H1 (cell line): ENCODE results near the gene LRRC8D. TPM values are rescaled to one million over a fixed set of nuclear protein-coding genes. Genes with fewer than 3 reads are reported as not detected.

ENCODE experiments used
- CTCF ChIA-PET: fragments of 300-600 bp; sonication (Branson Sonifier 250); formaldehyde crosslinking; loops from one replicate; lab custom pipeline; 2021; ENCODE audit not compliant: partially characterized antibody; lab: Charles Lee
- POLR2A ChIA-PET: fragments of 300-600 bp; sonication (Branson Sonifier 250); formaldehyde crosslinking; loops from one replicate; lab custom pipeline; 2021; ENCODE audit warnings: inconsistent platforms; ENCODE audit not compliant: partially characterized antibody; lab: Charles Lee
- DNase-seq, 2 experiments: peaks; one replicate each; pipeline versions ENCODE4 v3.0.0 to v3.0.0-alpha.2; 2010 to 2022; ENCODE audit warnings: low spot score in 2 of 2, low read depth in 1 of 2, mixed read lengths in 1 of 2
- FAIRE-seq: peaks from 2 replicates; lab custom pipeline; 2011; peaks lifted over from hg19 to GRCh38; lab: Jason Lieb, UNC
- H2AFZ ChIP-seq: 2 replicates; pipeline ENCODE4 v1.8.1; 2012; ENCODE audit warnings: low read length, inconsistent platforms
- H2AK5ac ChIP-seq: 2 replicates; pipeline ENCODE4 v1.6.1; 2013; ENCODE audit warnings: low read depth, low read length
- H2BK120ac ChIP-seq: replicated peaks from 2 replicates; pipeline ENCODE3; 2013; ENCODE audit warnings: low read depth, low read length, inconsistent platforms
- H2BK12ac ChIP-seq: 2 replicates; pipeline ENCODE4 v1.6.1; 2013; ENCODE audit warnings: low read depth, low read length
- H2BK15ac ChIP-seq: 2 replicates; pipeline ENCODE4 v1.6.1; 2013; ENCODE audit warnings: low read length
- H2BK20ac ChIP-seq: 2 replicates; pipeline ENCODE4 v1.6.1; 2013; ENCODE audit warnings: low read length
- H2BK5ac ChIP-seq: 2 replicates; pipeline ENCODE4 v1.6.1; 2013; ENCODE audit warnings: low read depth, low read length
- H3K14ac ChIP-seq: 2 replicates; pipeline ENCODE4 v1.6.1; 2013; ENCODE audit warnings: inconsistent platforms; ENCODE audit not compliant: insufficient read length
- H3K18ac ChIP-seq: 2 replicates; pipeline ENCODE4 v1.6.1; 2013; ENCODE audit warnings: low read length; ENCODE audit errors: extremely low read depth
- H3K23ac ChIP-seq: 2 replicates; pipeline ENCODE4 v1.6.1; 2013; ENCODE audit warnings: inconsistent platforms; ENCODE audit not compliant: insufficient read length
- H3K23me2 ChIP-seq: 2 replicates; pipeline ENCODE4 v1.6.1; 2013; ENCODE audit warnings: low read depth, low read length
- H3K27ac ChIP-seq: 2 replicates; pipeline ENCODE4 v1.6.1; 2011; ENCODE audit warnings: low read depth, low read length, inconsistent platforms
- H3K27me3 ChIP-seq, 4 experiments: replicated peaks in 1 of 4; 1 replicate in 1 of 4; 2 replicates in 3 of 4; pipeline versions ENCODE4 v1.6.1 to v1.8.1; 2011 to 2013; ENCODE audit warnings: low read length in 3 of 4, mild to moderate bottlenecking in 3 of 4, inconsistent platforms in 2 of 4, mixed read lengths in 2 of 4, moderate library complexity in 1 of 4; ENCODE audit not compliant: control insufficient read depth in 3 of 4, insufficient read depth in 3 of 4; ENCODE audit errors: extremely low read depth in 1 of 4
- H3K36me3 ChIP-seq, 4 experiments: 2 replicates each; pipeline versions ENCODE4 v1.6.1 to v1.8.1; 2011 to 2013; ENCODE audit warnings: mild to moderate bottlenecking in 4 of 4, low read length in 3 of 4, moderate library complexity in 2 of 4, control low read depth in 1 of 4, inconsistent platforms in 1 of 4; ENCODE audit not compliant: insufficient read depth in 4 of 4, control insufficient read depth in 2 of 4
- H3K4ac ChIP-seq: replicated peaks from 2 replicates; pipeline ENCODE3; 2013; ENCODE audit warnings: low read length, low read depth, mixed read lengths, inconsistent platforms; ENCODE audit not compliant: insufficient read length
- H3K4me1 ChIP-seq, 4 experiments: replicated peaks in 1 of 4; 1 replicate in 1 of 4; 2 replicates in 3 of 4; pipeline versions ENCODE4 v1.6.1 to v1.8.1; 2011 to 2013; ENCODE audit warnings: low read length in 3 of 4, inconsistent platforms in 2 of 4, mixed read lengths in 1 of 4; ENCODE audit not compliant: insufficient read depth in 4 of 4, control insufficient read depth in 3 of 4
- H3K4me2 ChIP-seq, 2 experiments: 2 replicates each; pipeline versions ENCODE4 v1.6.1 to v1.8.1; 2011 to 2013; ENCODE audit warnings: low read depth in 2 of 2, low read length in 2 of 2, control low read depth in 1 of 2, inconsistent platforms in 1 of 2, mild to moderate bottlenecking in 1 of 2; ENCODE audit not compliant: insufficient read depth in 1 of 2
- H3K4me3 ChIP-seq, 4 experiments: fragments of 200-600, 300-600 bp in 1 of 4; sonication (generic), shearing (Covaris generic), sonication (Bioruptor Twin) in 1 of 4; 2 replicates each; pipeline versions ENCODE4 v1.5.1 to v1.8.1; 2011 to 2016; ENCODE audit warnings: low read length in 4 of 4, low read depth in 3 of 4, control low read depth in 2 of 4, inconsistent platforms in 2 of 4, mild to moderate bottlenecking in 2 of 4, mixed read lengths in 1 of 4, moderate library complexity in 1 of 4; ENCODE audit not compliant: insufficient read depth in 2 of 4; ENCODE audit errors: extremely low read depth in 1 of 4
- H3K56ac ChIP-seq: replicated peaks from 2 replicates; pipeline ENCODE3; 2013; ENCODE audit warnings: low read depth, mild to moderate bottlenecking, mixed read lengths, low read length, inconsistent platforms; ENCODE audit not compliant: insufficient read length
- H3K79me1 ChIP-seq: 2 replicates; pipeline ENCODE4 v1.6.1; 2013; ENCODE audit warnings: low read depth, low read length, control low read depth
- H3K79me2 ChIP-seq, 2 experiments: 2 replicates each; pipeline versions ENCODE4 v1.6.1 to v1.8.1; 2012 to 2013; ENCODE audit warnings: low read length in 2 of 2, mild to moderate bottlenecking in 2 of 2, inconsistent platforms in 1 of 2; ENCODE audit not compliant: insufficient read depth in 2 of 2, control insufficient read depth in 1 of 2
- H3K9ac ChIP-seq, 4 experiments: replicated peaks in 1 of 4; 1 replicate in 1 of 4; 2 replicates in 3 of 4; pipeline versions ENCODE4 v1.6.1 to v1.8.1; 2011 to 2013; ENCODE audit warnings: low read depth in 3 of 4, low read length in 3 of 4, control low read depth in 2 of 4, mild to moderate bottlenecking in 2 of 4, moderate library complexity in 2 of 4, inconsistent platforms in 1 of 4; ENCODE audit errors: extremely low read depth in 1 of 4
- H3K9me3 ChIP-seq, 2 experiments: 2 replicates each; pipeline versions ENCODE4 v1.6.1 to v1.8.1; 2012 to 2013; ENCODE audit warnings: mild to moderate bottlenecking in 2 of 2, moderate library complexity in 2 of 2, control low read depth in 1 of 2, inconsistent platforms in 1 of 2, low read depth in 1 of 2, low read length in 1 of 2, mixed read lengths in 1 of 2; ENCODE audit not compliant: insufficient read depth in 2 of 2
- H4K20me1 ChIP-seq, 2 experiments: replicated peaks in 1 of 2; 2 replicates each; pipeline versions ENCODE3 to v1.8.1; 2011 to 2013; ENCODE audit warnings: inconsistent platforms in 2 of 2, low read length in 2 of 2, mild to moderate bottlenecking in 1 of 2; ENCODE audit not compliant: insufficient read depth in 2 of 2, control insufficient read depth in 1 of 2
- H4K5ac ChIP-seq: 2 replicates; pipeline ENCODE4 v1.6.1; 2013; ENCODE audit warnings: low read length, low read depth, mixed read lengths, inconsistent platforms; ENCODE audit not compliant: insufficient read length
- H4K8ac ChIP-seq: 2 replicates; pipeline ENCODE4 v1.8.0; 2013; ENCODE audit warnings: mild to moderate bottlenecking, moderate library complexity, low read length, inconsistent platforms; ENCODE audit not compliant: insufficient read depth; ENCODE audit errors: extremely low read depth
- H4K91ac ChIP-seq: replicated peaks from 2 replicates; pipeline ENCODE3; 2013; ENCODE audit warnings: low read length, mixed read lengths, inconsistent platforms; ENCODE audit not compliant: insufficient read length
- CBX8 ChIP-seq: fragments of 300-800, 300-1000 bp; sonication (generic); IDR thresholded peaks from 2 replicates; pipeline ENCODE4 v1.7.1; 2016; ENCODE audit warnings: low read depth, low read length, borderline replicate concordance
- EGR1 ChIP-seq: IDR thresholded peaks from 2 replicates; pipeline ENCODE4 v1.6.1; 2011; ENCODE audit warnings: low read depth, low read length, borderline replicate concordance
- JUN ChIP-seq: IDR thresholded peaks from 2 replicates; pipeline ENCODE4 v1.6.1; 2011; ENCODE audit warnings: low read depth, mild to moderate bottlenecking, improper control_type of control experiment, low read length
- POU5F1 ChIP-seq: IDR thresholded peaks from 2 replicates; pipeline ENCODE4 v1.6.1; 2011; ENCODE audit warnings: low read depth, mild to moderate bottlenecking, low read length, moderate library complexity
- SAP30 ChIP-seq: fragments of 300-600 bp; sonication (generic); IDR thresholded peaks from 2 replicates; pipeline ENCODE4 v1.7.1; 2012; ENCODE audit warnings: low read length, moderate library complexity, mild to moderate bottlenecking, inconsistent platforms; ENCODE audit not compliant: insufficient read depth, insufficient replicate concordance
- WGBS, 2 experiments: shearing (Covaris generic) in 1 of 2; methylation state at CpG; one replicate each; pipeline versions ENCODE4 v1.1.6 to v1.1.7; 2013 to 2015; ENCODE audit warnings: low lambda C conversion rate in 2 of 2, mixed read lengths in 2 of 2, inconsistent platforms in 1 of 2, low coverage in 1 of 2, missing lambda C conversion rate in 1 of 2; ENCODE audit not compliant: insufficient replicate concordance in 2 of 2, insufficient coverage in 1 of 2, insufficient read length in 1 of 2; ENCODE audit errors: extremely low coverage in 1 of 2, missing lambda C conversion rate in 1 of 2; 5-methylcytosine and 5-hydroxymethylcytosine counted together
- polyA plus RNA-seq, 7 experiments: library from polyadenylated mRNA; depleted of rRNA in 3 of 7; stranded (reverse) in 5 of 7; unstranded in 2 of 7; fragments of >200 nt in 5 of 7; fragments of 200-250 nt in 2 of 7; gene quantifications; 1 replicate in 5 of 7; 2 replicates in 1 of 7; 4 replicates in 1 of 7; pipeline versions ENCODE4 v1.2.1 to v1.2.3, GENCODE V29; 2011 to 2013; ENCODE audit warnings: missing spikeins in 2 of 7, mixed read lengths in 2 of 7
- total RNA-seq: library from RNA; stranded (reverse); fragmentation: NEBNext Ultra II Directional; extraction: Animal tissue kit (Norgen Biotek cat#: 25700); gene quantifications from 2 replicates; pipeline ENCODE4 v1.2.1, GENCODE V29; 2021

LRRC8D gene
- total and polyA plus RNA-seq, 2 of the 8 experiments (the other 6 are each of a cell fraction or from before 2014, with no cell fraction given) = 42.0 to 58.5 TPM

- no peaks in the 10 kb centered on the region for H3K9me3 ChIP-seq
- no peak overlapping the region for H2BK5ac ChIP-seq
- no peak overlapping the region for H4K5ac ChIP-seq
- H3K79me2 ChIP-seq = no peaks in the 10 kb centered on the region
- H3K4me2 ChIP-seq = no peak overlapping the region
- H3K27ac ChIP-seq = no peak overlapping the region
- no peak overlapping the region for H2AK5ac ChIP-seq
- CTCF ChIA-PET = interaction anchor here (1.2 to 3.7 kb wide), 3 partner anchors 16 to 209 kb away, joined by 3 to 29 read pairs (median 27); no protein-coding TSS in a partner anchor
- no peak overlapping the region for H2AFZ ChIP-seq
- no peaks in the 10 kb centered on the region for H3K23me2 ChIP-seq
- DNase-seq = no peak
- POLR2A ChIA-PET = no interaction called here
- no peaks in the 10 kb centered on the region for H3K36me3 ChIP-seq
- no peak overlapping the region for H2BK20ac ChIP-seq
- H3K9ac ChIP-seq = no peak overlapping the region
- no peak overlapping the region for H3K23ac ChIP-seq
- H3K14ac ChIP-seq = no peak overlapping the region
- H3K4me3 ChIP-seq = no peak overlapping the region
- H3K79me1 ChIP-seq = no peaks in the 10 kb centered on the region
- TF ChIP-seq JUN (no peak), SAP30 (no peak), POU5F1 (no peak), EGR1 (no peak), CBX8 (no peak)
- TF ChIP-seq, all 59 proteins: peak for 0
- 92% methylated on average over 6 of the region's 6 CpGs; no CpG with 5 or more reads in 1 of the 2 experiments for WGBS, 2 experiments
- no peaks in the 10 kb centered on the region for H3K27me3 ChIP-seq
- H3K56ac ChIP-seq = no peak overlapping the region
- H4K20me1 ChIP-seq = no peaks in the 10 kb centered on the region
- no peak for FAIRE-seq
- H3K4ac ChIP-seq = no peak overlapping the region
- no peak overlapping the region for H3K18ac ChIP-seq
- no peak overlapping the region for H2BK12ac ChIP-seq
- no peaks in the 10 kb centered on the region for H3K4me1 ChIP-seq
- no peak overlapping the region for H4K91ac ChIP-seq
- no peak overlapping the region for H4K8ac ChIP-seq
- H2BK120ac ChIP-seq = no peak overlapping the region
- H2BK15ac ChIP-seq = no peak overlapping the region
Observed at GRCh38 chr1:89779151-89779940, 41.5 kb upstream of the LRRC8D start.
